NCI-H1048 (cell line): ENCODE data around the gene DMAC2.
"Not testable (repeated sequence)": the region's sequence is repeated elsewhere in the genome, so short reads cannot be mapped to it uniquely, and the experiment has no call there.

ENCODE experiments used
- DNase-seq: peaks from one replicate; lab custom pipeline; 2025; lab: John Stamatoyannopoulos, UW

DMAC2 gene

DNA sequence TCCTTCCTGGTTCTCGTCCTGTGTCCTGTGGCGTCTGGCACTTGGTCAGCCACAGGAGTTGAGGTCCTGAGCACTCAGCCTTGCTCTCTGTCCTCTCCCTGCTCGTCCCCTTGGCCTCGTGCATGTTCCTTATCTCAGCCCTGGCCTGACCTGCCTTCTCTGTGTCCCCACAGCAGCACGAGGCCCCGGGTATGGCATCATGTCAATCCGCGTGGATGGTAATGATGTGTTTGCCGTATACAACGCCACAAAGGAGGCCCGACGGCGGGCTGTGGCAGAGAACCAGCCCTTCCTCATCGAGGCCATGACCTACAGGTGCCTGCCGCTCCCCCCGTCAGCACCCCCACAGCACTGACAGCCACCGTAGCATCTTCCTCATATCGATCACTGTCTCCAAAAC is 17.3 kb downstream of the DMAC2 start:
- no peak for DNase-seq

- DNase-seq = no peak
Observed at GRCh38 chr19:41421973-41422372, 17.7 kb downstream of the DMAC2 start.

DNA sequence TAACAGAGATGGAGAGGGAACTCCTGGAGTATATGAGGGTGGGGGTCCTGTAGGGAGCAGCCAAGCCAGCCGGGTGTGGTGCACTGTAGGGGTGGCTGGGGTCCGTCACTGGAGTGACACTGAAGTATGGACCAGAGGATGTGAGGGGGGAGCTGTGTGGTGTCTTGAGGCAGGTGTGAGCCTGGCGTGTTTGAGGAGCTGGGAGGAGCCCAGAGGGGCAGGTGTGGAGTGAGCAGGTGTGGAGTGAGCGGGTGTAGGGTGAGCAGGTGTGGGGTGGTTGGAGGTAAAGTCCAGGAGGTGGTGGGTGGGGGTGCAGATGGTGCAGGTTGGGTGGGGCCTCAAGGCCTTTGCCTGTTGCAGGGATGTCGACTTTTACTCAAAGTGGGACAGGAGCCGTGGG is 18.4 kb downstream of the DMAC2 start:
- DNase-seq = no peak

- no peak for DNase-seq
Observed at GRCh38 chr19:41420101-41420880, 19.4 kb downstream of the DMAC2 start.

- no peak for DNase-seq
Observed at GRCh38 chr19:41416194-41416674, 23.5 kb downstream of the DMAC2 start.

- DNase-seq = no peak
Observed at GRCh38 chr19:41415154-41415571, 24.5 kb downstream of the DMAC2 start.

DNA sequence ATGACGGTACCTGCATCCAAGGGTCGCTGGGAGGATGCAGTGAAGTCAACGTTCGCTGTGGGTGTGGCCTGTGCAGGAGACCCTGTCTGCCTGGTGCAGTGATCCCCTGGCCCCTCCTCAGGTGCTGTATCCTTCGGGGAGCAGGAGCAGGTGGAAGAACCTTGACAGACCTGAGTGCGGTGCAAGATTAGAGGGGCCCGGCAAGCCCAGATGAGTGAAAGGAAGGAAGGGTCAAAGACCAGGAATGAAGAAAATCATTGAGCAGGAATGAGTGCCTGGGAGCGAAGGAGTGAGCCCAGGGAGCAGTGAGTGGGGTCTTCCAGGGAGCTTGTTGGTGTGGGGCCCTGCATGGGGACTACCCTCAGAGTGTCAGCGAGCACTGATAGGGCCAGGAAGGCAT is 25.3 kb downstream of the DMAC2 start:
- DNase-seq = no peak

DNA sequence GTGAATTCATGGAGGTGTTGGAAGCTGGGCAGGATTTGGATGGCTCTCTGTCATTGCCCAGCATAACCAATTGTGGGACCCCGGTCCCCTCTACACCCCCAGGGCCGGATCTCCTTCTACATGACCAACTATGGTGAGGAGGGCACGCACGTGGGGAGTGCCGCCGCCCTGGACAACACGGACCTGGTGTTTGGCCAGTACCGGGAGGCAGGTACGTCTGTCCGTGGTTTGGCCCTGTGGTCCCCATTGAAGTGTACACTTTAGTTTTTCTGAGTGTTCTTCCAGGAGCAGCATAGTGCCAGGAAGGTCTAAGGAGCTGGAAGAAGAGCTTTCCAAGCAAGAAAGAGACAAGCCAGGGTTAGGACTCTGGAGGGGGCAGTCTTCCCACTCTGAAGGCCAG is 25.8 kb downstream of the DMAC2 start:
- DNase-seq = no peak

DNA sequence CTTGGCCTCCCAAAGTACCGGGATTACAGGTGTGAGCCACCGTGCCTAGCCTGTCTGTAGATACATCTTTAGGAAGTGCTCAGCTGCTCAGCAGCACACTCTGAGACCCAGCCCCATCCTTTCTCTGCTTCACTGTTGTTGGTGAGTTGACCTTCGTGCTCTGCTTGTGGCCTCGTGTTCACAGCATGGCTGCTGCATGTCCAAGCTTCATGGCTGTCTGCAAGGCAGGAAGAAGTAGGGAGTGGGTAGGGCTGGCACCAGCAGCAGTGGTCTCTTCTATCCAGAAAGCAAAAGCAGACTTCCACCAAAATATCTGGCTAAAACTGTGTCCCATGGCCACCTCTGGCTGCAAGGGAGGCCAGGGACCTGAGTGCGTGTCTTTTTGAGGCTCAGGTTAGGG is 26.8 kb downstream of the DMAC2 start:
- DNase-seq = no peak

GRCh38 chr19:41411968-41412265 is 27.8 kb downstream of the DMAC2 start:
- no peak for DNase-seq

- DNase-seq = no peak
Observed at GRCh38 chr19:41411100-41411967, 28.4 kb downstream of the DMAC2 start.

- DNase-seq = no peak
Observed at GRCh38 chr19:41410336-41411054, 29.2 kb downstream of the DMAC2 start.

GRCh38 chr19:41409288-41409687 is 30.4 kb downstream of the DMAC2 start:
- DNase-seq = no peak

- DNase-seq = not testable (repeated sequence)
Observed at GRCh38 chr19:41408846-41409245, 30.9 kb downstream of the DMAC2 start.

GRCh38 chr19:41408256-41408655 is 31.5 kb downstream of the DMAC2 start:
- DNase-seq = no peak

GRCh38 chr19:41407271-41407670 is 32.4 kb downstream of the DMAC2 start:
- DNase-seq = no peak

DNA sequence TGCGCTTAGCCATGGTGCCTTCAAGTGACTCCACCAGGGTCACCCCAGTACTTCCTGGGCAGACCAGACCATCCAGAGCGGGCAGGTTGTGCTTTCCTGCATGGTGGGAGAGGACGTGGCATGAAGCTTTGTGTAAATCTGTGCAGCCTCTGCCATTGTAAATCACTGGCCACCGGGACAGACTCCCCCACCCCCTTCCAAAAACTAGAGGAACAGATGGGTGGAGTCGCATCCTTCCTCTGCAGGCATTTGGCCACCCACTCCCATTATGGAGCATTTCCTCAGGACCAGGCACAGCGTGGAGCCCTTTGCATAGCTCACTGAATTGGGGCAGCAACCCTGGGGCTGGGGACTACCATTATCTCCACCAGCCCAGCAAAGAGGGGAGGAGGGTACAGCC is 33.9 kb downstream of the DMAC2 start:
- DNase-seq = no peak

DNA sequence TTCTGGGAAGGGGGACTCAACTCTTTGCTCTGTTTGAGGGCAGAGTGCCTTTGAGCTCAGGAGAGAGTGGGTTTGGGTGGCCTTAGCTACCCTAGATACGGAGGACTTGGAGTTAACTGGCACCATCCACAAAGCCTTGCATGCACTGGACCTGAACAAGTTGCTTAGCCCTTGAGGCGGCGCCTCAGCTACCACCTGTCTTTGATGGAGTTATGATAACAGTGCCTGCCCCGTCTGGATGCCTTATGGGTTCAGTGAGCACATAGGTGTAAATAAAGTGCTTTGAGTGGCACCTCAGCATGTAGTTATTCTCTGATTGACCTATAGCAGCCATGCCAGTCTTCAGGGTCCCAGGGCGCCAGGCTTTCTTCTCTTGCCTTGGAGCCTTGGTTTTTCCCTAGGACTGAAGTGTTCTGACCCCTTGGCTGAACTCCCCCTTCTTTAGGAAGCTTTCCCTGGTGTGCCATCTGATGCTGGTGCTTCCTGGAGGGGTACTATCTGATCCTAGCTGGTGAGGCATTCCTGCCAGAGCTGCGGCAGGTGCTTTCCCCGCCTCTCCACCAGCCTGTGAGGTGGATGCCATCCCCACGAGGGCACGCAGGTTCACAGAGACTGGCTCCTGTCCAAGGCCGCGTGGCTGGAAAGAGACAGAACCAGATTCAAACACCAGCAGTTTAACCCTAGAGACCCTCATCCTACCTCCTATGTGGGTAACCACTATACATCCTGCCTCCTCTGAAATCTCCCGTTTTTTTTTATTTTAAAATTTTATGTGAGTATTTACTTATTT is 36.3 kb downstream of the DMAC2 start:
- no peak for DNase-seq

- no peak for DNase-seq
Observed at GRCh38 chr19:41402010-41402409, 37.7 kb downstream of the DMAC2 start.

- DNase-seq = no peak
Observed at GRCh38 chr19:41401483-41401882, 38.2 kb downstream of the DMAC2 start.

GRCh38 chr19:41399525-41399924 is 40.2 kb downstream of the DMAC2 start:
- no peak for DNase-seq

DNA sequence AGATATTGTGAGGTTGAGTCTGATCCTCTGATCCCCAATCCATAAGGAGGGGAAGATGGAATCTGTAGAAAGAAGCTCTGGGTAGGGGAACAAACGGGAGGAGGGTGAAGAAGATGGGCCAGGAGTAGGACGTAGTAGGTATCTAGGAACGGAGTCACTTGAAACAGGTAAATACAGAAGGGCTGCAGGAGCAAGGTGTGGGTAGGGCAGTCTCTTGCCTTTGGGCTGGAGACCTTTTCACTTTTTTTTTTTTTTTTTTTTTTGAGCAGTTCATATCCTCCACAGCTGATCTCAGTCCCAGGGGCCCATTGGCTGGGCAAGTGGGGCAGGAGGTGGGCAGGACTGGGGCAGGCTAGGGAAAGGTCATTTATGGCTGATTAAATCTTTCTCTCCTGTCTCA is 40.6 kb downstream of the DMAC2 start:
- no peak for DNase-seq
